Fibroblast of upper back skin (primary cell): ENCODE data around the gene SELENOO.

Source experiments
- DNase-seq: peaks from one replicate; pipeline ENCODE4 v3.0.0-alpha.2; 2013

The SELENOO gene

DNA sequence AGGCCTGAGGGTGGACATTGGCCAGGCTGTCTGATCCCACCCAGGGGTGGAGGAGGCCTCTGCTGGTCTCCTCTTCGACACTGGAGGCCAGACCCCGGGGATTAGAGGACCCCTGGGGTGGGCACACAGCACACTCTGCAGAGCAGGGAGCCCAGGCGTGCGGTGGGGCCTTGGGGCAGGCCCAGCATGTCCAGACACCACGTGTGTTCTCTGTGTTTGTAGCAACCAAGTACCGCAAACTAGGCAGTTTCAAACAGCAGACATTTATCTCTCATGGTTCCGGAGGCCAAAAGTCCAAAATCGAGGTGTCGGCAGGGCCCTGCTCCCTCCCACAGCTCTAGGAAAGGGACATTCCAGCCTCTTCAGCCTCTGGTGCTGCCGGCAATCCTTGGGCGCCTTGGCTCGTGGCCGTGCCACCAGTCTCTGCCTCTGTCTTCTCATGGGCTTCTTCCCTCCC is 28.8 kb upstream of the SELENOO start:
- no peak for DNase-seq

DNA sequence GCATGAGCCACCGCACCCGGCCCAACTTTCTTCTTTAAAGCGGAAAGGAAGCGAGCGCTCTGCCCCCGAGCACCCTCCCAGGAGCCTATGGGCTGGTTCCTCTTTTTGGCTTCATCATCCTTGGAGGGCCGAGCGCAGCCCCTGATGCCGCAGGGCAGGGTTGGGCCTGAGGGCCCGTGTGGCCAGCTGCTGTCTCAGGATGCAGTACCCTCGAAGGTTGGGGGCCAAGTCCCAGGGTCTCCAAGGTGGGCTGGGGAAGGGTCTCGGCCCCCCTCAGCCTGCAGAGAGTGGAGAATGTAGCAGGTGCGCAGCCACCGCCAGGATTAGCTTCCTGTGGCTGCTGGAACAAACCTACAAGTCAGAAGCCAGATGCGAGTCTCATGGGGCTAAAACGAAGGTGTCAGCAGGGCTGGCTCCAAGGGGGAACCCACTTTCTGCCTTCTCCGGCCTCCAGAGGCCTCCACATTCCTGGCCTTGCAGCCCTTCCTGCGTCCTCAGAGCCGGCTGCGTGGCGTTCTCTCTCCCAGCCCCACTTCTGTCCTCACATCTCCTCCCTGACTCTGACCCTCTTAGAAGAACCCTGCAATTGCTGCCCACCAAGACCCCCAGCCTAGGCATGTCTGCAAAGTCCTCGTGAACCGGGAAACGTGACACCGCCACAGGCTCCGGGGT is 27.4 kb upstream of the SELENOO start:
- DNase-seq = no peak

DNA sequence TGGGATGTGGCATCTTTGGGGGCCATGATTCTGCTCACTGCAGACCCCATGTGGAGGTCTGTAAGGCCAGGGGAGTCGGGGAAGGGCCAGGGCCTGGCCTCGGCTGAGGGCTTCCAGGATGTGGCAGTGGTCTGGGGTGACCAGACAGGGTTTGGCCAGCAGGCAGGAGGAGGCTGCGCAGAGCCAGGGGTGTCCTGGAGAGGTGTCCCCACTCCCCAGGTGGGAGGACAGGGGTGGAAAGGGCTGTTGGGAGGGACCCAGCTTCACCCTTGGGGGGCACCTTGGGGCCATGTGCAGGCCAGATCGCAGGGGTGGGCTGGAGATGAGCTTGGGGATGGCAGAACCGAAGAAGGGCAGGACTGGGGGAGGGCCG is 26.8 kb upstream of the SELENOO start:
- DNase-seq = no peak

DNA sequence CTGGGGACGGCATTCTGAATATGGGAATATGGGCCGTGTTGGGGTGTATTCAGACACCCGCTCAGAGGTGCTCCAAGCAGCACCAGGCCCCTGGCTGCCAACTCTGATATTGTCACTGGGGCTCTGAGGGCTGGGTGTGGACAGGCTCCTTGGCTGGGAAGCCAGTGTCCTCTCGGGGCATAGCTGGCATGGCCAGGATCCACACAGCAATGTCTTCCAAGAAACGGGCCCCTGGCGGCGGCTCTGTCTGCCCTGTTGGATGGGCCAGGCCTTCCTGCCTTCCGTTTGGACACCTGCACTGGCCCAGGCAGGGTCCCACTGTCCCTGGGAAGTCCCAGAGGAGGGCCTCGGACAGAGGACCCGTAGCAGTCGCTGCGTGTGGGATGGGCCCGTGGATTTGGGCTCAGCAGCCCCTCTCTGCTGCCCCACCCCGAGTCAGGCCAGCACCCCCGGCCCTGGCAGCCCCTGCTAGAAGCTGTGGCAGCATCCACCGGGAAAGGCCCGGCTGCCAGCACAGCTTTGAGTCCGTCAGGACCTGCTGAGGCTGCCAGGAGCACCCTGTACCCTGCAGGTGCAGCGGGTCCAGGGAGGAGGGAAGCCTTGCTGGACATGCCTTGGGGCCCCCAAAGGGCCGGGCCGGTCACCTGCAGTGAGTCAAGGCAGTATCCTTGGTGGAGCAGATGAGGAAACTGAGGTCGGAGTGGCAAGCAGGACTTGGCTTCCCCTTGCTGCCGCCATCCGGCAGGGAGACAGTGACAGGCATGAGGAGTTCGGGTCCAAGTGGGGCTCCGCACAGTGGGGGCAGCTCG is 26.2 kb upstream of the SELENOO start:
- no peak for DNase-seq

DNA sequence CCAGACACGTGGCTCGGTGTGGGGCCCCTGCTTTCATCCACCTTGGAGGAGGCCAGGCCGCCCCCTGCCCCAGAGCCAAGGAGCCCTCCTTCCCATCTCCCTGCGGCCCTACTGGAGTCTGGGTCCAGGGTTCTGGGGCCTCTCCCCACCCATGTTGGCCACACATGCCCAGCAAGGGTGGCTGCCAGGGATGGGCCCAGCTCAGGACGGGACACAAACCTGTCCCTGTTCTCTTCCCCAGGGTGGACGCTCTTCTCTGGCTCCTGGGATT is 25.7 kb upstream of the SELENOO start:
- DNase-seq = no peak

DNA sequence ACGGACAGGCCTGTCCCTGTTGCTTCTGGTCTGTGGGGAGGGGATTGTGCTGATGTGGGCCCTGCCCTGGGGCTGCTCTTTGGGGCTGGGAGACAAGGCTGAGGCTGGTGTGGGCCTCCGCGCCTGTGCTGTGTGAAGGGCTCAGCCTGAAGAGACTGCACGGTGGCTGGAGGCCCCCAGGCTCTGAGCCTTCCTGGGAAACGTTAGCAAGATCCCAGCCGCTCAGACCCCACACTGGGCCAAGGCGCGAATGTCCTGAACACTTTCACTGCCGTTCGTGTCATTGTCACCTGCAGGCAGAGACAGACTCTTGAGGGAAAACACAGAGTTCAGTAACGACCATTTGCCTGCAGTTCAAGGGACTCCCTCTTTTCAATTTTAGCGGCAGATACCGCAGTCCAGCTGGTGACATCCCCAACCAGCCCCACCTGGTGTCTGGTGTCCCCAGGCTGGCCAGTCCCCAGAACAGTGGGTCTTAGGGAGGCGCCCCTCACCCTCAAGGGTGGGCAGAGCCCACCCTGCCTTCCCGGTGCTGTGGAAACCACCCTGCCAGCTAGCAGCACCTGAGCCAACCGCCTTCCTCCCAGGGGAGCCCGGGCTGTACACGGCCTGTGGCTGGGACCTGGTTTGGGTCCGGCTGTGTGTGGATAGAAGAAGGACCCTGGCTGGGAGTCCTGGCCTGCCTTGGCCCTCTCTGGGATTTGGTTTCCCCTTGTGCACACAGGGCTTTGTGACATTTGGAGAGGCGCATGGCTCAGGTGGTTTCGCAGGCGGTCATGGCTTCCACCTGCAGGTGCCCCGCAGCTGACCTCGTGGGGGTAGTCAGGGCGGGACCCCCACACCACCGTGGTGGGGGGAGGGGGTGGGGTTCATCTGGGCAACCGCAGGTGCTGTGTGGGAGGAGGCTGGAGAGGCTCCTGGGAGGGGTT is 24.6 kb upstream of the SELENOO start:
- no peak for DNase-seq

DNA sequence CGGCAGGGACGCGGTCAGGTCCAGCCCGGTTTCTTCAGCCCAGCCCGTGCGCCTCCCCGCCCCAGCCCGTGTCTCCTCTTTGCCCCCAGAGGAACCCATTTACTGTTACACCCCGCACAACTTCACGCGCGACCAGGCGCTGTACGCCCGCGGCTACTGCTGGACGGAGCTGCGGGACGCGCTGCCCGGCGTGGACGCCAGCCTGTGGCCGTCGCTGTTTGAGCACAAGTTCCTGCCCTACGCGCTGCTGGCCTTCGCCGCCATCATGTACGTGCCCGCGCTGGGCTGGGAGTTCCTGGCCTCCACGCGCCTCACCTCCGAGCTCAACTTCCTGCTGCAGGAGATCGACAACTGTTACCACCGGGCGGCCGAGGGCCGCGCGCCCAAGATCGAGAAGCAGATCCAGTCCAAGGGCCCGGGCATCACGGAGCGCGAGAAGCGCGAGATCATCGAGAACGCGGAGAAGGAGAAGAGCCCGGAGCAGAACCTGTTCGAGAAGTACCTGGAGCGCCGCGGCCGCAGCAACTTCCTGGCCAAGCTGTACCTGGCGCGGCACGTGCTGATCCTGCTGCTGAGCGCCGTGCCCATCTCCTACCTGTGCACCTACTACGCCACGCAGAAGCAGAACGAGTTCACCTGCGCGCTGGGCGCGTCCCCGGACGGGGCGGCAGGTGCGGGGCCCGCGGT is 23.8 kb upstream of the SELENOO start:
- no peak for DNase-seq

DNA sequence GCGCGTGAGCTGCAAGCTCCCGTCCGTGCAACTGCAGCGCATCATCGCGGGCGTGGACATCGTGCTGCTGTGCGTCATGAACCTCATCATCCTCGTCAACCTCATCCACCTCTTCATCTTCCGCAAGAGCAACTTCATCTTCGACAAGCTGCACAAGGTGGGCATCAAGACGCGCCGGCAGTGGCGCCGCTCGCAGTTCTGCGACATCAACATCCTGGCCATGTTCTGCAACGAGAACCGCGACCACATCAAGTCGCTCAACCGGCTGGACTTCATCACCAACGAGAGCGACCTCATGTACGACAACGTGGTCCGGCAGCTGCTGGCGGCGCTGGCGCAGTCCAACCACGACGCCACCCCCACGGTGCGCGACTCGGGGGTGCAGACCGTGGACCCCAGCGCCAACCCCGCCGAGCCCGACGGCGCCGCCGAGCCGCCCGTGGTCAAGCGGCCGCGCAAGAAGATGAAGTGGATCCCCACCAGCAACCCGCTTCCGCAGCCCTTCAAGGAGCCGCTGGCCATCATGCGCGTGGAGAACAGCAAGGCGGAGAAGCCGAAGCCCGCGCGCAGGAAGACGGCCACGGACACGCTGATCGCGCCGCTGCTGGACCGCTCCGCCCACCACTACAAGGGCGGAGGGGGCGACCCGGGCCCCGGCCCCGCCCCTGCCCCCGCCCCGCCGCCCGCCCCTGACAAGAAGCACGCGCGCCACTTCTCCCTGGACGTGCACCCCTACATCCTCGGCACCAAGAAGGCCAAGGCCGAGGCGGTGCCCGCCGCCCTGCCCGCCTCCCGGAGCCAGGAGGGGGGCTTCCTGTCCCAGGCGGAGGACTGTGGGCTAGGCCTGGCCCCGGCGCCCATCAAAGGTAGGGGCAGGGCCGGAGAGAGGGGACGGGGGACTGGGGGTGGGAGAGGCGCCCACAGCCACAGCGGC is 23.0 kb upstream of the SELENOO start:
- no peak for DNase-seq

DNA sequence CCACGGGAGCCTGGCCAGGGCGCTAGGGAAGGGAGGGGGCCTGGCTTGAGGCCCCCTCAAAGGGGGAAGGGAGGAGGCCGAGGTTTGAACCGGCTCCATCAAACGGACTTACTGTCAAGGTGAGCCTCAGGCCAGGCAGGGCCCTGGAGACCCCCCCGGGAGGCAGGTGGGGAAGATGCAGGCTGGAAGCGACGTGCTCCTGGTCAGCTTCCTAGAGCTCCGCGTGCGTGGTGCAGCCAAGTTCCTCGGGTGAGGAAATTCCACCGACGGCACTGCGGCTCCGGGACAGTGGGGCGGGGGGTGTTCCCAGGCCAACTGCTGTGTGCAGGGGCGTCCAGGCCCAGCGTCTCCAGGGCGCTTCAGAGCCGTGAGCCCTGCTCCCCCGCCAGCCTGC is 22.3 kb upstream of the SELENOO start:
- no peak for DNase-seq

DNA sequence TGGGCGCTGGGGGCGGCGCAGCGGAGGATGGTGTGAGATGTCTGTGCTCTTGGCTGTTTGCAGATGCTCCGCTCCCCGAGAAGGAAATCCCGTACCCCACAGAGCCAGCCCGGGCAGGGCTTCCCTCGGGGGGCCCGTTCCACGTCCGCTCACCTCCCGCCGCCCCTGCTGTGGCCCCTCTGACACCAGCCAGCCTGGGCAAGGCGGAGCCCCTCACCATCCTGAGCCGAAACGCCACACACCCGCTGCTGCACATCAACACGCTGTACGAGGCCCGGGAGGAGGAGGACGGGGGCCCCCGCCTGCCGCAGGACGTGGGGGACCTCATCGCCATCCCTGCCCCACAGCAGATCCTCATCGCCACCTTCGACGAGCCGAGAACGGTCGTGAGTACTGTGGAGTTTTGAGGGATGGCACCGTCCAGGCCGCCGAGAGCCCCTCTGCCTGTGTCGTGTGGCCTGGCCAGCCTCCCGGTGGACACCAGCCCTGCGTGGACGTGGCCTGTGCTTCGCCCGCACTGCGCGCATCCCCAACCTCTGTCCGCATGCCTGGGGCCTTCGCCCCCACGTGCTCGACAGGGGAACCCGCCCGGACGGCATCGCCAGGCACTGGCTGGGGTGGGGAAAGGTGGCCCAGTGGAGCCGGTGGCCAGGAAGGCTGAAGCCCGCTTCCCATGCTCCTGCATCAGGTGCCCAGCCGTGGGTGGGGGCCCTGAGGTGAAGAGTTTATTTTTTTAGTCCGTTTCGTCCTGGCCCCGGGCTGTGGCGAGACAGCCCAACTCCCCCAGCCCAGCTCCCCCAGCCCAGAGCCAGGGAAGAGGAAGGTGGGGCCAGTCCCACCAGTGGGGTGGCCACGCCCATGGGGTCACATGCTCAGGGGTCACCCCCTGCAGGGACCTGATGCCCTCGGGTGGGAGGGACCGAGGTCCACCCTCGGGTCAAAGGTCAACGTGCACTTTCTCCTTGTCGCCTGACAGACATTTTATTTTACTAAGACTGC is 21.6 kb upstream of the SELENOO start:
- no peak for DNase-seq

DNA sequence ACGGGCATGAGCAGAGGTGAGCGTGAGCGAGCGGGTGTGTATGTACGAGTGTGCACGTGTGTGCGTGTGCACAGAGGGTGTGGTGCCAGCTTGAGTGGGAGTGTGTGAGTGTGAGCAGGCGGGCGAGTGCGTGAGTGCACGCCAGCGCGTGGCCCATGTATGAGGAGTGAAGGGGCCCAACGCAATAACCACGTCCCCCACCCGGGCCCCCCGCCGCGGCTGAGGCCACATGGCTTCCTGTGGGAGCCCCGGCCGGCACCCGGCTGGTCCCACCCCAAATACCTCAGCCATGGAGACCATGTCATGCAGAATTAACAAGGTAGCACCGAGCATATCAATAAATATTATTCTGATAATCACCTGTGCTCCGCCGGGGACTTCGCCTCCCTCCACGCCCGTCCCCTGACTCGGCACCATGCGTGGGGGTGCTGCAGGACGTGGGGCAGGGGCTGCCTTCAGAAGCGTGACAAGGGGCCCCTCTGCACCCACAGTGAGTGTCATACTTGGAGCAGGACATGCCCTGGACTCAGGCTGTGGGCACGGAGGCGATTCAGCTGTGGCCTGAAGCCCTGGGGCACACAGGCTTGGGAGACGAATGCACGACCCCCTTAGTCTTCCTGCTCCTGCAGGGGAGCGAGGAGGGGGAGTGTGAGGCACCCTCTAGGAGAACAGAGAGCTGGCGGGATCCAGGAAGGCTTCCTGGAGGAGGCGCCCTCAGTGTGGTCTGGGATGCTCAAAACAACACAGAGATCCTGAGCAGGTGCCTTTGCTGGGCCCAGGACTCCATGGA is 20.7 kb upstream of the SELENOO start:
- DNase-seq = no peak

DNA sequence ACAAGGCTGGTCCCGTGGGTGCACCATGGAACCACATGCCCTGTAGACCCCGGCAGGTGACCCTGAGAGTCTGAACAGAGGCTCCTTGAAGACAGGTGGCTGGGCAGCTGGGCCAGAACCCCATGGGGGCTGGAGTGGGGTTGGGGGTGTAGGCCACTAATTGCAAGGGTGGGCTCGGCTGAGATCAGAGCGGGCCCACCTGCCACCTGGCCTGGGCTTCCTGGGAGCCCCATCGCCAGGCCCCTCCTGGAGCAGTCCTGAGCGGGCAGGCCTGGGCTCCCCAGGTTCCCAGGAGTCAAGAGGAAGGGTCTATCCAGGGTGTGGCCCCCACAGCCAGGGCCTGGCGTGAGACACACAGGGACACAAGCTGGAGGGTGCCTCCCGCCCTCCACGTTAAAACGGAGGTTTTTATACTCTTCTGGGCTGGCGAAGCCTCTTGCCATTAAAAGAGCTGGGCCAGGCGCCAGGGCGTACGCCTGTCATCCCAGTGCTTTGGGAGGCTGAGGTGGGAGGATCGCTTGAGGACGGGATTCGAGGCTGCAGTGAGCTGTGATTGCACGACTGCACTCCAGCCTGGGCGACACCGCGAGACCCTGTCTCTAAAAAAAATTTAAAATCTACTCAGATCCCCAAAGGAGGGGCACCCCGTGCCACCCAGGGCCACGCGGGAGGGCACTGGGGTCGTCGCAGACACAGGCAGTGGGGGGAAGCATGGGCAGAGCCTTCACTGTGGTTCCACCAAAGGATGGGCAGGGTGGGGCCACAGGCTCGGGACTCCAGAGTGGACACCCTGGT is 19.9 kb upstream of the SELENOO start:
- DNase-seq = no peak

DNA sequence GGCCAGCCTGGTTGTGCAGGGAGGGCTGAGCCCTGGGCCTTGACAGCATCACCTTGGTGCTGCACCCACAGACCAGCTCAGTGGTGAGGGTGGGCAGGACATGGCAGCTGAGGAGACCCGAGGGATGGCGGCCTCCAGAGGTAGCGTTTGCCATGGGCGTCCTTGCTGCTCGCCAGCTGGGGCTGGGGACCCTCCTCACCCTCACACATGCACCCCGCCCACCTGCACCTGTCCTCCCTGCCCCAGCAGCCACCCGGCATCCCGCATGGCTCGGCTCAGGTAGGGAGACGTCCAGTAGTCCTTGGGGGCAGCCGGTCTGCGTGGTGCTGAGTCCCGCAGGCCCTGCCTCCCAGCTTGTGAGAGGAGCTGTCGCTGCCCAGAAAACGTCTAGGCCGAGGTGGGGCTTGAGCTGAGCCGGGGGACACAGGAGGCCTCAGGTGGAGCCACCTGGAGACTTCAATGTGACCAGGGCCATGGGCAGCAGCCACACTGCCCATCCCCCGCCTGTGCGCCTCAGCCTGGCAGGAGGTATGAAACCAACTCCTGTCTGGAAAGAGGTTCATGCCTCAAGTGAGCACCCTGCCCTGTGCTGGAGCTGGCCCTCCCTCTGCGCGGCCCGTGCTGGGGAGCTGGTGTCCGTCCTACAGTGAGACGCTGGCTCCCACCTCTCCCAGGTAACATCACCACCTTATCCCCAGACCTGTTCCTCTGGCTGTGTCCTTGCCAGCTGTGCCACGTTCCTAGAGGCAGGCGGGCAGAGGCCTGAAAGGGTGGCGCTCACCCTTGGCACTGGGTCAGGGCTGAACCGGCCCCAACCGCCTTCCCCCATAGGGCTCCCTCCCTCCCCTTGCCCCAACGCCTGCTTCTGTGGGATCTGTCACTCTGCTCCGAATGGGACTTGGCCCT is 18.4 kb upstream of the SELENOO start:
- no peak for DNase-seq

DNA sequence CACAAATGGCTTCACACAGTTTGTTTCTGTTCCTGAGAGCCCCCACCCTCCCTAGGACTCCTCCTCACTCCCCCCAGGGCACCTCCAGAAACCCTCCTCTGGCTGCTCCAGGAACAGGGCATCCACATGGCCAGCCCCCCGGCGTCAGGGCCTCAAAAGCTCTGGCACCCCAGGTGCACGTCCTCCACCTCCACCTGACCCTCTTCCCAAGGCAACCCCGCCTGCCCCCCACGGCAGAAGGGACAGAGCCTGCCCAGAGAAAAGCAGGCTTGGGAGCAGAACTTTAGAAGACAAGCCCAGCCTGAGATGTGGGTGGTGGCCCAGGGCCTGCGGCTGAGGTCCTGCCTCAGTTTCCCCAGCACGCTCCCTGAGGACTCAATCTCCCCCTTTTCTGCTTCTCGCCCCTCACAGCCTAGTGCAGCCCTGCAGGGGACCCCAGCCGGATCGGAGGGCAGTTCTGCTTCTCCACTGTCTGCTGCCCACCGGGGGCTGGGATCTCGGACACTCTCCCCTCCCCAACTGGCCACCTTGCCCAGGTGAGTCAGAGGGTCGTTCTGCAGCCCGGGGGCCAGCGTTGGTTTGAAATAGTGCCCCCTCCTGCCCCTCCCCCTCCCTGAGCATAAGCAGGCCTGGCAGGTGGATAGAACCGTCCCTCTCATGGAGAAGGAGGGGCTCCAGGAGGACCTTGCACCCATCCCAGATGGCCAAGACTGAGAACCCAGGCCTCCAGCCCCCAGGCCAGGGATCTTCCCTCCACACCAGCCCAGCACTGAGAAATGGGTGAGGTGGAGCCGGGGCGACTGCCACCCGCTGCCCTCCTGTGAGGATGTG is 17.5 kb upstream of the SELENOO start:
- no peak for DNase-seq

DNA sequence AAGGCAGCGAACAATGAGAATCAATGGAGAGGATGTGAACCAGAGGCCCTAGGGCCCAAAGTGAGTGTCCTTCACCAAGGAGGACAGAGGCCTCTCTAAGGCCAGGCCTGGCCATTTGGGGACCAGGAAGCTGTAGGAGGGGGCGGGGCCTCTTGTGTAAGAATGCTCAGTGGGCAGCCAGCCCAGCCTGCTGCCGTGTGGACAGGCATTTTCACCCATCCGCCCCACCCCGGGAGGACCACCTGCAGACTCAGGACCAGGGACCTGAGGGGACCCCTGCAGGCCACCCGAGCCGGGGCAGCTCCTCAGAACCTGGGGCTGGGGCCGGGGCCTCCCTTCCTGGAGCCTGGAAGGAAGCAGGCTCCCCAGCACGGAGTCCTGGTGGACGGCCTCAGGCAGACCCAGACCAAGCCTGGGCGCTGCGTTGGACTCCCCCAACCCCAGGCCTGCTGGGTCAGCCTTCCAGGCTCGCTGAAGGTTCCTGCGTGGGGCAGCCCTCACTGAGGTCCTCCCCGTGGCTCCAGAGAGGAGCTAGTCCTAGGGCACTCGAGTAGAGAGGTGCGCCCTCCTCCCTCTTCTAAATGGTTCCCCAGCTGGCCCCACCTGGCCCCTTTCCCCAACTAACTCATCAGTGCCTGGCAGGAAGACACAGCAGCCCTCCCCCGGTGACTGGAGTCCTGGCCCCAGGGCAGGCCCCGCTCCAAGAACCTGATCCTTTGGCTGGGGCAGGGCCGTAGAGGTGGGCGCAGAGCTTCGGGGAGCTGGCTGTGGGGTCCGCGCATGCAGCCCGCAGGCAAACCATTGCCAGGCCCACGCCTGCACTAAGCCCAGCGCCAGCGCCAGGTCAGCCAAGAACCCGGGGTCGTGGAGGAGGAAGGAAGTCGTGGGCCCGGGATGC is 16.6 kb upstream of the SELENOO start:
- DNase-seq = peak; percentile 57

DNA sequence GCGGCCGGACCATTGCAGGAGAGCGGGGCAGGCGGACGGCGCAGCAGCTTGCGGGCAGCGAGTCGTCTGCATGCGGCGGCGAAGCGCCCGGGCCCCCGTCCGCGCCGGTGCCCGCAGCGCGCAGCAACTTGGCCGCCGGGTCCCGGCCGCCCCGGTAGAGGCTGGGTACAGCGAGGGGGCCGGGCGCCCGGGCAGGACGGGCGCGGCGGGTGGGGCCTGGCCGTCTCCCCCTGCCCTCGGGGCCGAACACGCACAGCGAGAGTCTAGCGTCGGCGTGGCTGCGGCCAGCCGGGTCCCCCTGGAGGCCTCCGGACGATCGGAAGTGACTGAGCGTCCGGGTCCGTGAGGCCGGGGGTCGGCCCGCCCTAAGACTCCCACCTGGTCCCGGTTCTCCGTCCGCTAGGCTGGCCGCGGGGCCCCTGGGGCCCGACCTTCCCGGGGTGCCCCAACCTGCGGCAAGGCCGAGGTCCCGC is 15.9 kb upstream of the SELENOO start:
- no peak for DNase-seq
